Measurements from ENCODE around the gene ZPLD1. TPM values are rescaled to one million over a fixed set of nuclear protein-coding genes. Genes with fewer than 3 reads are reported as not detected.

Gene ZPLD1
- polyA plus RNA-seq, 1 donor, result 0.22 TPM

DNA sequence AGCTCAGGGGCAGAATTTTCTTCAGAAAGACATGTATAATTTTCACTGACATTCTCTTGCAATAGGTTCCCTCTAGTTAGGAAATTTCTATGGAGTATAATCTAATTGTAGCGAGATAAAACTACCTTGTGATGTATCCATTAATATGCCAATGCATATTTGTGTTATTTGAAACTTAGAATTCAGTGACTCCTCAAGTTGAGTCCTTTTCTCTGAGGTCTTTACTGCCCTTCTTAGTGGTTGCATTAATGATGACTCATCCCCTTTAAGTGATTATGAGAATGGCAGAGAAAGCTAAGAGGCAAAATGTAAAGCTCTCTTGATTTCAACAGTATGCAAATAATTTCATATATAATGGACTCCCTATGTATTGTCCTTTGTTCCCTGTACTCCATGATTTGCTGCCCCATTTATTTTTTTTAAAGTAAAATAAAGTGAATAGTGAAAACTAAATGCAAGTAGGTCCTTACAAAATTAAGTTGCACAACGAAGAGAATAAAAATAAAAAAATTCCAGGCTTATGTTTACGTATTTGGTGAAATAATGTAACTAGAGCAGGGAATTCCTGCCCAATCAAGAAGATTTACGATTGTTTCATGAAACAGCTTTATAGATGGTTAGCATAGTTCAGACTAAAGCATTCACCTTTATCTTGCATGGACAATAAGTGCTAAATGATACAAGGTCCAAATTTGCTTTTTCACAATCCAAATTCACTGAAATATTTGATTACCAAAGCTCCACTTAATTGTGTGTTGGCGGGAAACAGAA lies 78.1 kb downstream of the ZPLD1 start:
- no peaks in the 10 kb centered on the region for H3K27me3 ChIP-seq (ENCODE audit: control insufficient read depth, insufficient read depth, low read length)
- no peak overlapping the region for H3K4me3 ChIP-seq (ENCODE audit: low read length)
- no peaks in the 10 kb centered on the region for H3K4me1 ChIP-seq (ENCODE audit: control insufficient read depth, insufficient read depth, low read length)
- 60% methylated on average over 2 of the region's 5 CpGs for WGBS (ENCODE audit: insufficient coverage, low lambda C conversion rate)
- no peak overlapping the region for H3K27ac ChIP-seq (ENCODE audit: low read length)
- no peak for DNase-seq
- H3K36me3 ChIP-seq (ENCODE audit: control insufficient read depth, insufficient read depth, low read length), result no peaks in the 10 kb centered on the region
- H3K9me3 ChIP-seq (ENCODE audit: control insufficient read depth, low read depth, low read length), result no peaks in the 10 kb centered on the region

DNA sequence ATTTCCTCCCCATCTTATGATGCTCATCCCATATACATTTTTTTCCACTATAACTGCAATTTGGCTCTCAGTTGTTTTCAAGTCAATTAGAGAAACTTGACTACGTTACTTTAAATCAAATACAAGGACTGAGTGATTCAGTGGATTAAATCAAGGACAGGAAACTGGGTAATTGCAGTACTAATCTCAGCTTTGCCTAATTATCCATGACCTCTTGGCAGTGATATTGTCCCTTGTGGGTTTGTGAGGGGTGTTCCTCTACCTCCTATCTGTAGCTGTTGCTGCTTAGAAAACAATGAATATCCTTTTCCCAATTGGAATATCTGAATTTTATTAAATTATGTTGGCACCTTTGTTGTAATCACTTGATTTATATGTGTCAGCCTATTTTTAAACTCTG lies 79.4 kb downstream of the ZPLD1 start:
- no peak for DNase-seq
- WGBS (ENCODE audit: insufficient coverage, low lambda C conversion rate), result 71% methylated on average over 1 of the region's 1 CpG
- Histone ChIP-seq H3K36me3 (ENCODE audit: control insufficient read depth, insufficient read depth, low read length) (no peaks in the 10 kb centered on the region), H3K4me1 (ENCODE audit: control insufficient read depth, insufficient read depth, low read length) (no peaks in the 10 kb centered on the region), H3K27ac (ENCODE audit: low read length) (no peak overlapping the region), H3K27me3 (ENCODE audit: control insufficient read depth, insufficient read depth, low read length) (no peaks in the 10 kb centered on the region), H3K9me3 (ENCODE audit: control insufficient read depth, low read depth, low read length) (no peaks in the 10 kb centered on the region), H3K4me3 (ENCODE audit: low read length) (no peak overlapping the region)

DNA sequence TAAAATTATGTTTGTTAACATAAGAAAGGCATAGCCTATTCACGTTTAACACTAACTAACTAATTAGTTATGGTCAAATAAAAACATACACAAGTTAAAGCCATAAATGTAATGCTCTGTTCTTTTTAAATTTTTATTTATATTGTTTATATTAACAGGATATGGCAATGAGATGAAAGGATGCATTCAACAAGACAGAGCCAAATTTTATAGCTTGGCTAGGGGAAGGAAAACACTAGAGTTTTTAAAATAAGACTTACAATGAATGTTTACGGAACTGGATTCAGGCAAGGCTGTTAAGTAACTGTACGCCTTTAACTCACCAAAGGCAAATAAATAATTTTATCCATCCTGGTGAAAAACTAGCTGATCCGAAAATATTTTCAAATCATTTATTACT lies 86.4 kb downstream of the ZPLD1 start:
- Histone ChIP-seq H3K27ac (ENCODE audit: low read length) (no peak overlapping the region), H3K9me3 (ENCODE audit: control insufficient read depth, low read depth, low read length) (no peaks in the 10 kb centered on the region), H3K27me3 (ENCODE audit: control insufficient read depth, insufficient read depth, low read length) (no peaks in the 10 kb centered on the region), H3K4me3 (ENCODE audit: low read length) (no peak overlapping the region), H3K4me1 (ENCODE audit: control insufficient read depth, insufficient read depth, low read length) (no peaks in the 10 kb centered on the region), H3K36me3 (ENCODE audit: control insufficient read depth, insufficient read depth, low read length) (no peaks in the 10 kb centered on the region)
- DNase-seq, result no peak
- 57% methylated on average over 2 of the region's 4 CpGs for WGBS (ENCODE audit: insufficient coverage, low lambda C conversion rate)

DNA sequence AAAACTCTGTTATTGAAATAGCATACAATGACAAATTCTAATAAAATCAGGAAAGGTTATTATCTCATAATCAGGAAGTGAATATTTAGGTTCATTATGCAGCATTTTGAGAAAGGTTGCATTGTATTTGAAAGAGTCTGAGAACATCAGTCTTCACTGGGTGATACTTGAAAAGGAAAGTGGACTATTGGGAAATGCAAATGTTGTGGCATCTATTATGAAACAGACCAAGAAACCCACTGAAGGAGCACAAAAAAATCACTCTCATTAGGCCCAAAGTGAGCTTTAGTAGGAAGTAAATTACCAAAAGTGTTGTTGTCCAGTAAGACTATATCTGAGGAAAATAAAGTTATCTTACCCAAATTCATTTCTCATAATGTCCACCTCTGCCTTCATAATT lies 90.8 kb downstream of the ZPLD1 start:
- no peak overlapping the region for H3K4me3 ChIP-seq (ENCODE audit: low read length)
- DNase-seq, result no peak
- H3K27me3 ChIP-seq (ENCODE audit: control insufficient read depth, insufficient read depth, low read length), result no peaks in the 10 kb centered on the region
- H3K9me3 ChIP-seq (ENCODE audit: control insufficient read depth, low read depth, low read length), result no peaks in the 10 kb centered on the region
- no peaks in the 10 kb centered on the region for H3K36me3 ChIP-seq (ENCODE audit: control insufficient read depth, insufficient read depth, low read length)
- no peak overlapping the region for H3K27ac ChIP-seq (ENCODE audit: low read length)
- no peaks in the 10 kb centered on the region for H3K4me1 ChIP-seq (ENCODE audit: control insufficient read depth, insufficient read depth, low read length)

- H3K9me3 ChIP-seq (ENCODE audit: control insufficient read depth, low read depth, low read length), result no peaks in the 10 kb centered on the region
- WGBS (ENCODE audit: insufficient coverage, low lambda C conversion rate), result 60% methylated on average over 1 of the region's 3 CpGs
These were observed 92.0 kb downstream of the ZPLD1 start for GRCh38 chr3:102526865-102527264.

GRCh38 chr3:102528727-102529126 lies 93.9 kb downstream of the ZPLD1 start:
- Histone ChIP-seq H3K4me1 (ENCODE audit: control insufficient read depth, insufficient read depth, low read length) (no peaks in the 10 kb centered on the region), H3K36me3 (ENCODE audit: control insufficient read depth, insufficient read depth, low read length) (no peaks in the 10 kb centered on the region), H3K27me3 (ENCODE audit: control insufficient read depth, insufficient read depth, low read length) (no peaks in the 10 kb centered on the region), H3K27ac (ENCODE audit: low read length) (no peak overlapping the region), H3K4me3 (ENCODE audit: low read length) (no peak overlapping the region), H3K9me3 (ENCODE audit: control insufficient read depth, low read depth, low read length) (no peaks in the 10 kb centered on the region)
- DNase-seq, result no peak

More at GRCh38 chr3:102526865-102527264, 92.0 kb downstream of the ZPLD1 start:
- Histone ChIP-seq H3K27ac (ENCODE audit: low read length) (no peak overlapping the region), H3K27me3 (ENCODE audit: control insufficient read depth, insufficient read depth, low read length) (no peaks in the 10 kb centered on the region), H3K4me1 (ENCODE audit: control insufficient read depth, insufficient read depth, low read length) (no peaks in the 10 kb centered on the region), H3K4me3 (ENCODE audit: low read length) (no peak overlapping the region), H3K36me3 (ENCODE audit: control insufficient read depth, insufficient read depth, low read length) (no peaks in the 10 kb centered on the region)
- DNase-seq, result no peak
